Epidermal melanocyte (primary cell): Measurements from ENCODE around the gene UGGT2.
"Not testable (repeated sequence)": the region's sequence is repeated elsewhere in the genome, so short reads cannot be mapped to it uniquely, and the experiment has no call there.

ENCODE experiments used
- DNase-seq: peaks from one replicate; pipeline ENCODE4 v3.0.0; 2011; ENCODE audit warnings: low spot score; ENCODE audit not compliant: insufficient read length

Gene UGGT2

GRCh38 chr13:95898256-95898655 is 154.9 kb downstream of the UGGT2 start:
- no peak for DNase-seq

- DNase-seq: no peak
These were observed 156.9 kb downstream of the UGGT2 start for GRCh38 chr13:95896301-95896700.

- no peak for DNase-seq
These were observed 159.3 kb downstream of the UGGT2 start for GRCh38 chr13:95893861-95894260.

GRCh38 chr13:95882121-95882520 is 171.1 kb downstream of the UGGT2 start:
- no peak for DNase-seq

GRCh38 chr13:95880331-95880730 is 172.9 kb downstream of the UGGT2 start:
- DNase-seq: no peak

- DNase-seq: no peak
These were observed 178.9 kb downstream of the UGGT2 start for GRCh38 chr13:95874286-95874685.

GRCh38 chr13:95870421-95870820 is 182.8 kb downstream of the UGGT2 start:
- no peak for DNase-seq

GRCh38 chr13:95865080-95865615 is 188.1 kb downstream of the UGGT2 start:
- DNase-seq: no peak

- DNase-seq: no peak
These were observed 190.8 kb downstream of the UGGT2 start for GRCh38 chr13:95862408-95862807.

GRCh38 chr13:95861296-95861695 is 191.9 kb downstream of the UGGT2 start:
- DNase-seq: no peak

- DNase-seq: no peak
These were observed 194.7 kb downstream of the UGGT2 start for GRCh38 chr13:95858286-95859075.

GRCh38 chr13:95845656-95846055 is 207.5 kb downstream of the UGGT2 start:
- not testable (repeated sequence) for DNase-seq

GRCh38 chr13:95842898-95843297 is 210.3 kb downstream of the UGGT2 start:
- DNase-seq: no peak

GRCh38 chr13:95841894-95842293 is 211.3 kb downstream of the UGGT2 start:
- no peak for DNase-seq

- peak; percentile 60 for DNase-seq
These were observed 219.0 kb downstream of the UGGT2 start for GRCh38 chr13:95834134-95834765.

- DNase-seq: no peak
These were observed 219.5 kb downstream of the UGGT2 start for GRCh38 chr13:95833719-95834118.

GRCh38 chr13:95833126-95833525 is 220.1 kb downstream of the UGGT2 start:
- DNase-seq: no peak

GRCh38 chr13:95822303-95822702 is 230.9 kb downstream of the UGGT2 start:
- no peak for DNase-seq

- DNase-seq: no peak
These were observed 238.7 kb downstream of the UGGT2 start for GRCh38 chr13:95814495-95814894.

GRCh38 chr13:95813139-95813538 is 240.1 kb downstream of the UGGT2 start:
- no peak for DNase-seq

GRCh38 chr13:95809429-95809828 is 243.8 kb downstream of the UGGT2 start:
- DNase-seq: no peak

GRCh38 chr13:95805921-95806320 is 247.3 kb downstream of the UGGT2 start:
- DNase-seq: no peak

- no peak for DNase-seq
These were observed 251.4 kb downstream of the UGGT2 start for GRCh38 chr13:95801825-95802224.
